ENCODE measurements around the gene CFAP210.

- TF ChIP-seq CTCF (IDR thresholded peaks at IDR 0.05) (no peak), POLR2A (IDR thresholded peaks at IDR 0.05) (no peak)
These were observed 20.5 kb upstream of the CFAP210 start for GRCh38 chr2:169714699-169715098.

All from heart left ventricle (tissue), 13 donors.